AG10803 (cell line): ENCODE measurements around the gene TNFRSF25.

Source experiments
- DNase-seq: peaks from one replicate; pipeline ENCODE4 v3.0.0; 2010; ENCODE audit warnings: low read depth
- H3K4me3 ChIP-seq: 2 replicates; pipeline ENCODE4 v1.5.1; 2011; ENCODE audit warnings: mild to moderate bottlenecking, low read length, control low read depth
- TF ChIP-seq, protein P1 (sequence below): conservative IDR thresholded peaks from 2 replicates; pipeline ENCODE4 v1.5.1; 2011; ENCODE audit warnings: mild to moderate bottlenecking, low read length, control low read depth, inconsistent platforms

The TNFRSF25 gene

DNA sequence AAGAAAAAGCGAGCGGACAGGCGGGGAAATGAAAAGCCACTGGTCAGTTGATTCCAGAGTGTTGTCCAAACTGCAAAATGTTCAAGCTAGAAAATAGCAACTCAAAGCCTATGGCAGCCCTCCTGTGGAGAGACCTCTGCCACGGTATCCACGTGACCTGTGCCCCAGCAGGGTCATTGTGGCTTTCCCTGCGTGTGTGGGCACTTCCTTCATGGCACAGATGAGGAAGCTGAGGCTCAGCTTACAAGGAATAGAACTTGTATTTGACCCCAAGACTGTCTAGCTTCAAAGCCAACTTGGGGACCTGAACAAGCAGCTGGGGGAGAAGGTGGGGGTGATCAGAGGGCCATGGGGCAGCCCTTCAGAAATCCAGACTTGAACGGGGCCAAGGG is 41.1 kb upstream of the TNFRSF25 start:
- no peak for DNase-seq
- no peak overlapping the region for H3K4me3 ChIP-seq
- TF ChIP-seq, protein P1, sequence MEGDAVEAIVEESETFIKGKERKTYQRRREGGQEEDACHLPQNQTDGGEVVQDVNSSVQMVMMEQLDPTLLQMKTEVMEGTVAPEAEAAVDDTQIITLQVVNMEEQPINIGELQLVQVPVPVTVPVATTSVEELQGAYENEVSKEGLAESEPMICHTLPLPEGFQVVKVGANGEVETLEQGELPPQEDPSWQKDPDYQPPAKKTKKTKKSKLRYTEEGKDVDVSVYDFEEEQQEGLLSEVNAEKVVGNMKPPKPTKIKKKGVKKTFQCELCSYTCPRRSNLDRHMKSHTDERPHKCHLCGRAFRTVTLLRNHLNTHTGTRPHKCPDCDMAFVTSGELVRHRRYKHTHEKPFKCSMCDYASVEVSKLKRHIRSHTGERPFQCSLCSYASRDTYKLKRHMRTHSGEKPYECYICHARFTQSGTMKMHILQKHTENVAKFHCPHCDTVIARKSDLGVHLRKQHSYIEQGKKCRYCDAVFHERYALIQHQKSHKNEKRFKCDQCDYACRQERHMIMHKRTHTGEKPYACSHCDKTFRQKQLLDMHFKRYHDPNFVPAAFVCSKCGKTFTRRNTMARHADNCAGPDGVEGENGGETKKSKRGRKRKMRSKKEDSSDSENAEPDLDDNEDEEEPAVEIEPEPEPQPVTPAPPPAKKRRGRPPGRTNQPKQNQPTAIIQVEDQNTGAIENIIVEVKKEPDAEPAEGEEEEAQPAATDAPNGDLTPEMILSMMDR = no peak

DNA sequence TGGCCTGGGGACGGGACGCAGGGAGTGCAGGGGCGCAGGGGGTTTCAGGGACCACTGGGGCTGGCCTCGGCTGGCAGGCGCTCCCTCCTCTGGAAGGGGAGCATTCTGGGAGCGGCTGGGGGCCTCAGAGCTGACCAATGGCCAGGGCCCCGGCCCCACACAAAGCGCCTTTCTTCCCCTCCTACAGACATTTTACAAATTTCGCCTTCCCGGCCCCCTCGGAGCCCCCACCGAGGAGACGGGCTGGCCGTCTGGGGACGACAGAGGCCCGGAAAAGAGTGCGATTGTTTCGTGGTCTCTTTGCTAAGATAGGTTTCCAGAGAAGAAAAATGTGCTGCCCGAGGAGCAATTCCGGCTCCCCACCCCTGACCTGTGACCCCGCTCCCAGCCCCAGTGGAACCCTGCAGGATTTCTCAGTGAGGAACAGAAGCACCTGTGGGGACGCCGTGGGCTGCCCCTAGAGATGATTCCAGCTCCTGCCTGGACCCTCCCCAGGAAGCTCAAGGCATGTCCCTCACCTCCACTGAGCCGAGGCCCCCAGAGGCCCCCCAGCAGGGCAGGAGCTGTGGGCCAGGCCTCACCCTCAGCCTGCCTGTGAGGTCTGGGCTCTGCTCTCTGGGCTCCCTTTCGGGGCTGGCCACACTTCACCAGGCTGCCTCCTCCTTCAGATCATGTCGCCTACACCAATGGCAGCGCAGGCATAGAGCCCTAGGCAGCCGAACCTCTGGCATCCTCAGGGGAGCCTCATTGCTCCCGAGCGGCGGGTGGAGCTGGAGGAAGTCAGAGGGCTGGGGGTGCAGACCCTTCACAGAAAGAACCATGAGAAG is 40.5 kb upstream of the TNFRSF25 start:
- no peak overlapping the region for H3K4me3 ChIP-seq
- no peak for DNase-seq
- TF ChIP-seq, protein P1 = no peak

DNA sequence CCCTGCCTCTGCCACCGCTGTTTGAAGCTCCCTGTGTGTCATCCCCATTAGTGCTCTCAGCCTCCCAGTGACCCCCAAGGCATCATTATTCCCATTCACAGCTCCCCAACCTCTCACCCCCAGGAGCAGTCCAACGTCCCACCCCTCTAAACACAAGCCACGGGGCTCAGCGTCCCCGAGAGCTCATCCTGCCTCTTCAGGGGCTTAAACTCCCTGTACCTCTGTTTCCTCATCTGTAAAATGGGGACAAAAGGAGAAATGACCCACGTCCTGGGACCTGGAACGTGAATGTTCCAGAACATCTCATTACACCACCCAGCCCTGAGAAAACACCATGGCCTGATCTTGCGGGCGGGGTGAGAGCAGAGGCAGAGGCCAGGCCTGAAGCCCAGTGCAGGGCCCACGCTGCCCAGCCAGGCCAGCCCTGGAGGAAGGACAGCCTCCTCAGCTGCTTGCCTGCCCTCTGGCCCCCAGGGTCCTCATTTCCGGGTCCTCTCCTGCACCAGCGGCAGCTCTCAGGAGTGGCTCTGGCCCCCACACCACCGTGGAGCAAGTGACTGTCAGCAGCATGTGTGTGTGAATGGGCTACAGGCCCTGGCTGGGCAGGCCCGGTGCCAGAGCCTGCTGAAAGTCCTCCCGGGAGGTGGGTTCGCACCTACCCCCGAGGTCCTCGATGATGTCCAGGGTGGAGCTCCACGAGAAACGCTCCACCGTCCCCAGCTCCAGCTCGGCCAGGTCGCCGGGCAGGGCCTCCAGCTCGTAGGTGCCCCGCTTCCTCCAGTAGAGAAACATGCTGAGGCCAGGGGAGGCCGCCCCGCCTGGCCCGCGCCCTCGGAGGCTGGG is 39.6 kb upstream of the TNFRSF25 start:
- TF ChIP-seq, protein P1 = no peak
- no peak overlapping the region for H3K4me3 ChIP-seq
- DNase-seq = no peak

DNA sequence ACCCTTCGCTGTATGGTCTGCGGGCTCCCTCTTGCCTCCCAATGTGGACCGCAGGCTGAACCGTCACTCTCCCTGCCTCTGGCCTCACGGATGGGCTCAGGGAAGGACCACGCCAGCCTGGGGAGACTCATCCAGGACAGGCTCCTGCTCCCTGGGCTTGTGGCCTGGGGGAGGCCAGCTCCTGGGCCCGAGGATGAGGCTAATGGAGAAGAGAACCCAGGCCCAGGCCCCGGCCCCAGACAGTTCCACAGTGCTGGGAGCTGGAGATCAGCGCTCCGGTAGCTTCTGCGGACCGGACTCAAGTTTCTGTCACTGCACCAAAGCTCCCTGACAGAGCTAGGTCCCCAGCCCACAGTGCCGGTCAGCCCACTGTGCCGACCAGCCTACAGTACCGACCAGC is 38.9 kb upstream of the TNFRSF25 start:
- no peak for DNase-seq
- H3K4me3 ChIP-seq = no peak overlapping the region
- TF ChIP-seq, protein P1 = no peak

DNA sequence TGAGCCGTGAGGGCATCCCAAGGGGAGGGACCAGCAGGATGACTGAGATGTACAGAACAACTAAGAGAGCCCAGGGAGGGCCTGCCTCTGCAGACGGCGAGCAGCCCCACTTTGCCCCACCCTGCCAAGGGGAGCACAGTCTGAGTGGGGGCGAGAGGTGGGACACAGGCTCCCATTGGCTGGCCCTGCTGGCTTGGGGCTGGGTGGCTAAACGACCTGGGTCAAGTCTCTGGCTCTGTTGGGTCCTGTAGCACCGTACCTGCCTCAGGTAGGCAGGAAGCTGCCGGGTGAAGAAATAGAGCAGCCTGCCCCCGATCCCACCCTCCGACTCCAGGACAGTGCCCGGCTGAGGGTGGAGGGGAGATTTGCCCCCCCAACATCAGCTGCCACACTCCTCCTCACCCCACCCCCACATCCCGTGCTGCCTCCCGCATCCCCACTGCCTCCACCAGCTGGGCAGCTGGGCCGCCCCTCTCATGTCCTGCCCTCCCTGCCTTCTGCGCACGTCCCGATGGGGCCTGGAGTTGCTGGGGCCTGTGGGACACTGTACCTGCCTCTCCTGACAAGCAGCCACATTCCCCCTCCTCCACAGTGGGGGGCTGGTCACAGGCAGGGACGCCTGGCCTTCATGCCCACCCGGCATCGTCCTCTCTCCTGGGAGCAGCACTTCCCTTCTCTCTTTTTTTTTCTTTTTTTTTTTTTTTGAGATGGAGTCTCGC is 38.1 kb upstream of the TNFRSF25 start:
- H3K4me3 ChIP-seq = no peak overlapping the region
- DNase-seq = no peak
- TF ChIP-seq, protein P1 = no peak

DNA sequence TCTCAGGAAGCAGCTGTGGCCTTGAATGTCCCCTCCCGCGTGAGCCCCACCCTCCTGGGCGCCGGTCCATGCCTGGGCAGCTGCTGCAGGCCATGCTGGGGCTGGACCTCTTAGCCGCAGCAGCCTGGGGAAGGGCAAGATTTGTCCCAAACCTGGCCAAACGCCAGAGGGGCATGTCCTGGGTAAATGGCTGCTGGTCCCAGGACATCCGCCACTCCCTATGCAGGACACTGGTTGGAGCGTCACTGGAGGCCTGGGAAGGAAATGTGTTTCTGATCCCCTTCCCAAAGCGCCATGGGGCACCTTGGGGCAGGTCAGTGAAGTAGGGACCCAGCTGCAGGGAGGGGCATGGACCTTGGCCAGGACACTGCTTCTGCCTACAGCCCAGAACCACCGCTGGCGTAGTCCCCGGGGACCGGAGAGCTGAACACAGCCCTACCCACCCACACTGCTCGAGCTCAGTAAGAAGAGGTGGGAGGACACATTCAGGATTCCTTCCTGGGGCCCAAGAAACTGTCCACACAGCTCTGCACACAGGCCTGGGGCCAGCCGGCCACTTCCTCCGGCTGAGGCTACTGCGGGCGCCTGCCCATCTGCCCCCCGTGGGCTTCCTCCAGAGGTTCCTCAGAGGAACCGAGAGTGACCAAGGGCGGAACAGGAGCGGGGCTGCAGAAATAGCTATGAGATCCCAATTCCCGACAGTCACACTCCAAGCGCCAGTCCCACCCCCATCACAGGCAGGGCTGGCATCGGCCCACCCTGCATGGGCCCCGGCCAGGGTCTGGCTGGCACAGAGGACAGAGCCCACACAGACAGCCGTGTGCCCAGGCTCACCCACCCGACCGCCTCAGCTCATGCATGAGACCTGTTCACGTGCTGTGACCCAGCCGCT is 36.3 kb upstream of the TNFRSF25 start:
- no peak for DNase-seq
- H3K4me3 ChIP-seq = no peak overlapping the region
- TF ChIP-seq, protein P1 = no peak
